Endodermal cell (in vitro differentiated cells): ENCODE data around the gene NPR1. TPM values are rescaled to one million over a fixed set of nuclear protein-coding genes. Genes with fewer than 3 reads are reported as not detected.

ENCODE experiments used
- DNase-seq: peaks from one replicate; pipeline ENCODE4 v3.0.0-alpha.2; 2017
- H3K27ac ChIP-seq: 2 replicates; pipeline ENCODE4 v1.5.1; 2013; ENCODE audit warnings: mild to moderate bottlenecking, low read depth, low read length, moderate library complexity
- H3K27me3 ChIP-seq: 2 replicates; pipeline ENCODE4 v1.6.1; 2013; ENCODE audit warnings: mild to moderate bottlenecking, low read length, moderate library complexity; ENCODE audit not compliant: insufficient read depth, control insufficient read depth, poor library complexity, severe bottlenecking
- H3K36me3 ChIP-seq: 2 replicates; pipeline ENCODE4 v1.7.0; 2013; ENCODE audit warnings: mild to moderate bottlenecking, low read length, moderate library complexity; ENCODE audit not compliant: control insufficient read depth, insufficient read depth
- H3K4me1 ChIP-seq: one replicate; pipeline ENCODE4 v1.7.0; 2013; ENCODE audit warnings: low read length; ENCODE audit not compliant: control insufficient read depth, insufficient read depth
- H3K4me3 ChIP-seq: 2 replicates; pipeline ENCODE4 v1.5.1; 2013; ENCODE audit warnings: mild to moderate bottlenecking, low read length, moderate library complexity
- H3K9ac ChIP-seq: 2 replicates; pipeline ENCODE4 v1.6.1; 2013; ENCODE audit warnings: mild to moderate bottlenecking, low read length, moderate library complexity; ENCODE audit not compliant: poor library complexity, severe bottlenecking; ENCODE audit errors: extremely low read depth
- H3K9me3 ChIP-seq: 2 replicates; pipeline ENCODE4 v1.6.1; 2013; ENCODE audit warnings: mild to moderate bottlenecking, low read length, moderate library complexity; ENCODE audit not compliant: control insufficient read depth
- H3K27ac Mint-ChIP-seq: 2 replicates; pipeline ENCODE4 v1.8.0; 2020; ENCODE audit warnings: mixed read lengths
- H3K27me3 Mint-ChIP-seq: 2 replicates; pipeline ENCODE4 v1.8.0; 2021; ENCODE audit warnings: mild to moderate bottlenecking, mixed read lengths; ENCODE audit not compliant: insufficient read depth
- H3K36me3 Mint-ChIP-seq: 2 replicates; pipeline ENCODE4 v1.8.0; 2020; ENCODE audit warnings: low read depth, mixed read lengths
- H3K4me1 Mint-ChIP-seq: 2 replicates; pipeline ENCODE4 v1.8.0; 2020; ENCODE audit warnings: mixed read lengths
- H3K4me3 Mint-ChIP-seq: 2 replicates; pipeline ENCODE4 v1.8.0; 2020; ENCODE audit warnings: mild to moderate bottlenecking, moderate library complexity, mixed read lengths
- H3K9me3 Mint-ChIP-seq: 2 replicates; pipeline ENCODE4 v1.8.0; 2020; ENCODE audit warnings: mild to moderate bottlenecking, mixed read lengths
- WGBS, 2 experiments: methylation state at CpG; one replicate each; pipeline versions ENCODE4 v1.1.5 to v1.1.7; 2013; ENCODE audit warnings: missing lambda C conversion rate in 2 of 2, mixed read lengths in 1 of 2; ENCODE audit not compliant: insufficient coverage in 1 of 2, insufficient read length in 1 of 2; 5-methylcytosine and 5-hydroxymethylcytosine counted together
- total RNA-seq, 2 donors: library from RNA; stranded (reverse); fragmentation: NEBNext Ultra II Directional in 1 of 2; extraction: Animal tissue kit (Norgen Biotek cat#: 25700) in 1 of 2; gene quantifications; 2 replicates in 1 of 2; 3 replicates in 1 of 2; pipeline ENCODE4 v1.2.1, GENCODE V29; 2021
- TF ChIP-seq, protein P1 (sequence below): fragments of 200-600 bp; sonication (generic); conservative IDR thresholded peaks from 2 replicates; pipeline ENCODE4 v1.5.0; 2021; ENCODE audit warnings: antibody characterized with exemption, mild to moderate bottlenecking

NPR1 gene
- total RNA-seq, 2 donors from 2014 or later, result 2.7 to 4.5 TPM

GRCh38 chr1:153687346-153688125, 9.0 kb downstream of the NPR1 start:
- Histone ChIP-seq H3K9me3 (no peaks in the 10 kb centered on the region), H3K9ac (no peak overlapping the region), H3K27ac (no peak overlapping the region), H3K27me3 (no peaks in the 10 kb centered on the region), H3K4me1 (no peaks in the 10 kb centered on the region), H3K36me3 (no peaks in the 10 kb centered on the region), H3K4me3 (no peak overlapping the region)
- no peaks in the 10 kb centered on the region for H3K36me3 Mint-ChIP-seq
- peaks cover 2% of the 10 kb centered on the region for H3K4me1 Mint-ChIP-seq
- no peaks in the 10 kb centered on the region for H3K9me3 Mint-ChIP-seq
- WGBS, 2 experiments, result 84 to 91% methylated on average over 6 to 16 of the region's 16 CpGs
- H3K27me3 Mint-ChIP-seq, result no peaks in the 10 kb centered on the region
- H3K4me3 Mint-ChIP-seq, result no peak overlapping the region
- TF ChIP-seq, protein P1, sequence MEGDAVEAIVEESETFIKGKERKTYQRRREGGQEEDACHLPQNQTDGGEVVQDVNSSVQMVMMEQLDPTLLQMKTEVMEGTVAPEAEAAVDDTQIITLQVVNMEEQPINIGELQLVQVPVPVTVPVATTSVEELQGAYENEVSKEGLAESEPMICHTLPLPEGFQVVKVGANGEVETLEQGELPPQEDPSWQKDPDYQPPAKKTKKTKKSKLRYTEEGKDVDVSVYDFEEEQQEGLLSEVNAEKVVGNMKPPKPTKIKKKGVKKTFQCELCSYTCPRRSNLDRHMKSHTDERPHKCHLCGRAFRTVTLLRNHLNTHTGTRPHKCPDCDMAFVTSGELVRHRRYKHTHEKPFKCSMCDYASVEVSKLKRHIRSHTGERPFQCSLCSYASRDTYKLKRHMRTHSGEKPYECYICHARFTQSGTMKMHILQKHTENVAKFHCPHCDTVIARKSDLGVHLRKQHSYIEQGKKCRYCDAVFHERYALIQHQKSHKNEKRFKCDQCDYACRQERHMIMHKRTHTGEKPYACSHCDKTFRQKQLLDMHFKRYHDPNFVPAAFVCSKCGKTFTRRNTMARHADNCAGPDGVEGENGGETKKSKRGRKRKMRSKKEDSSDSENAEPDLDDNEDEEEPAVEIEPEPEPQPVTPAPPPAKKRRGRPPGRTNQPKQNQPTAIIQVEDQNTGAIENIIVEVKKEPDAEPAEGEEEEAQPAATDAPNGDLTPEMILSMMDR, result no peak
- DNase-seq, result no peak
- peak overlapping the region; percentile 5 for H3K27ac Mint-ChIP-seq

GRCh38 chr1:153688276-153688675, 9.8 kb downstream of the NPR1 start:
- WGBS, 2 experiments, result 91 to 93% methylated on average over 4 to 7 of the region's 7 CpGs
- no peak overlapping the region for H3K27ac ChIP-seq
- Mint-ChIP-seq H3K9me3 (no peaks in the 10 kb centered on the region), H3K27me3 (no peaks in the 10 kb centered on the region), H3K36me3 (no peaks in the 10 kb centered on the region), H3K27ac (peak overlapping the region; percentile 5), H3K4me1 (peaks cover 2% of the 10 kb centered on the region), H3K4me3 (no peak overlapping the region)
- no peaks in the 10 kb centered on the region for H3K4me1 ChIP-seq
- H3K27me3 ChIP-seq, result no peaks in the 10 kb centered on the region
- TF ChIP-seq, protein P1, result no peak
- H3K36me3 ChIP-seq, result no peaks in the 10 kb centered on the region
- DNase-seq, result no peak
- no peaks in the 10 kb centered on the region for H3K9me3 ChIP-seq
- no peak overlapping the region for H3K9ac ChIP-seq
- no peak overlapping the region for H3K4me3 ChIP-seq

- Mint-ChIP-seq H3K27ac (no peak overlapping the region), H3K9me3 (no peaks in the 10 kb centered on the region), H3K27me3 (no peaks in the 10 kb centered on the region), H3K4me1 (peaks cover 2% of the 10 kb centered on the region), H3K36me3 (no peaks in the 10 kb centered on the region), H3K4me3 (no peak overlapping the region)
- H3K9ac ChIP-seq, result no peak overlapping the region
- TF ChIP-seq, protein P1, result no peak
- no peaks in the 10 kb centered on the region for H3K9me3 ChIP-seq
- H3K27me3 ChIP-seq, result no peaks in the 10 kb centered on the region
- no peak overlapping the region for H3K4me3 ChIP-seq
- no peak overlapping the region for H3K27ac ChIP-seq
- DNase-seq, result no peak
- 94 to 98% methylated on average over 11 to 18 of the region's 18 CpGs for WGBS, 2 experiments
- no peaks in the 10 kb centered on the region for H3K4me1 ChIP-seq
- H3K36me3 ChIP-seq, result no peaks in the 10 kb centered on the region
Measured at GRCh38 chr1:153688736-153689328, 10.3 kb downstream of the NPR1 start.
